Measurements from ENCODE around the gene NBPF11.
"Not testable (repeated sequence)": the region's sequence is repeated elsewhere in the genome, so short reads cannot be mapped to it uniquely, and the experiment has no call there.

NBPF11 gene

DNA sequence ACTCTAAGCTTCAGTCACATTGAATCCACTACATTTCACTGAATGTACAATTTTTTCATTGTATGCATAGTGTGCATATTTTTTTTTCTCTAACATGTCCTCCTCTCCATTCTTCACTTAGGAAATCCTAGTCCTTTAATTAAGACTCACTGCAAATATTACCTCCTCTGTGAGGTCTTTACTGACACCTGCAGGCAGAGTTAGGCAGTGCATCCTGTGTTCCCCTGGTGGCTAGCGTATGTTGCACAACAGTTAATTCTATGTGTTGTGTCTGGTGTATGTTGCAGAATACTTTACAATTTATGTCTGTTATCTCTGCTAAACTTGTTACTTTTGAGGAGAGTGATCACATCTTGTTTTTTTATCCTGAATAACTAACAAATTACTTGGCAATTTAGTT, 70.9 kb downstream of the NBPF11 start:
- no CpG with 5 or more reads among the region's 1 CpG for WGBS (ENCODE audit: insufficient coverage, insufficient read length)
- H3K27me3 ChIP-seq (ENCODE audit: control insufficient read depth, insufficient read depth, low read length); H3K27ac ChIP-seq (ENCODE audit: low read length); H3K4me3 ChIP-seq (ENCODE audit: low read length); H3K4me1 ChIP-seq (ENCODE audit: control insufficient read depth, insufficient read depth, low read length); H3K9me3 ChIP-seq (ENCODE audit: control insufficient read depth, insufficient read depth, low read length); H3K36me3 ChIP-seq (ENCODE audit: control insufficient read depth, insufficient read depth, low read length); DNase-seq (ENCODE audit: low read depth, low spot score): not testable (repeated sequence)

DNA sequence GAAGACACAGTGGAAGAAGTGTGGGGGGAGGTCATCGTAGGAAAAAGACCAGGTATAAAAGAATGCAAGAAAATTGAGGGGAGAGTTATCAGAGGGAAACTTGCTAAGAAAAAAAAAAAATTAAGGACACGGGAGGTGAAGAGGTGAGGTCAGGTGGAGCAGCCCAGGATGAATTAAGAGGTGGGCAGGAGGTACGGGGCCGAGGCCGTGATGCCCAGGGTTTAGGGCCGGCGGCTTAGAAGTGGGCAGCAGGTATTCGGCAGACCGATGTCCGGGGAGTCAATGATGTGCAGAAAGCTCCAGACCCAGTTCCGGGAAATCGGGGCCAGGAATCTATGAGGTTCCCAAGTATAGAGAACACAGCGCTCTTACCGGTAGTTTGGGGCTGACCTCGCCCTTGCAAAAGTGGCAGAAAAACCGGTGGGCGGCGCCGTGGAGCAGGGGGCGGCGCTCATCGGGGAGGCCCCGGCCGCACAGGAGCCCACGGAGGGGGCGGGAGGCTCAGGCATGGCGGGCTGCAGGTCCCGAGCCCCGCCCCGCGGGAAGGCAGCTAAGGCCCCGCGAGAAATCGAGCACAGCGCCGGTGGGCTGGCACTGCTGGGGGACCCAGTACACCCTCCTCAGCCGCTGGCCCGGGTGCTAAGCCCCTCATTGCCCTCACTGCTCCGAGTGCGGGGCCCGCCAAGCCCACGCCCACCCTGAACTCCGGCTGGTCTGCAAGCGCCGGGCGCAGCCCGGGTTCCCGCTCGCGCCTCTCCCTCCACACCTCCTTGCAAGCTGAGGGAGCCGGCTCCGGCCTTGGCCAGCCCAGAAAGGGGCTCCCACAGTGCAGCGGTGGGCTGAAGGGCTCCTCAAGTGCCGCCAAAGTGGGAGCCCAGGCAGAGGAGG, 73.2 kb downstream of the NBPF11 start:
- H3K4me1 ChIP-seq (ENCODE audit: control insufficient read depth, insufficient read depth, low read length); H3K9me3 ChIP-seq (ENCODE audit: control insufficient read depth, insufficient read depth, low read length); H3K36me3 ChIP-seq (ENCODE audit: control insufficient read depth, insufficient read depth, low read length); DNase-seq (ENCODE audit: low read depth, low spot score); H3K27ac ChIP-seq (ENCODE audit: low read length); H3K4me3 ChIP-seq (ENCODE audit: low read length); H3K27me3 ChIP-seq (ENCODE audit: control insufficient read depth, insufficient read depth, low read length): not testable (repeated sequence)
- WGBS (ENCODE audit: insufficient coverage, insufficient read length) = no CpG with 5 or more reads among the region's 54 CpGs

DNA sequence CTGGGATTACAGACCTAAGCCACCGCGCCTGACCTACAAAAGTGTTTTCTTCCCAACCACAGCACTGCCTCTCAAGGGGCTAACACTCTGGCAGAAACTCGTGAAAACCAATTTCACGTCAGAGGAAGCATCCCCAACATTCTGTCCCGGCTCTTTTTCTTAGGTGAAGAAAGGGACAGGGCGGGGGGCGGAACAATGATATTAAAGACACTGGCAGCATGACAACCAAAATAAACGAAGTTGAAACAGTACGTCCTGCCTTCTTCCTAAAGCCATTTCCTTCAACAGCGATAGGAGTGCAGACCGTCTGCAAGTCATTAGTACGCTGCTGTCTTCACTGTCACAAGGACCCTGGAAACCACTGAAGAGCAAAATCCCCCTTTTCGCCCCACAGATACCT, 74.0 kb downstream of the NBPF11 start:
- not testable (repeated sequence) for H3K4me3 ChIP-seq (ENCODE audit: low read length); H3K36me3 ChIP-seq (ENCODE audit: control insufficient read depth, insufficient read depth, low read length)
- WGBS (ENCODE audit: insufficient coverage, insufficient read length) = no CpG with 5 or more reads among the region's 13 CpGs

DNA sequence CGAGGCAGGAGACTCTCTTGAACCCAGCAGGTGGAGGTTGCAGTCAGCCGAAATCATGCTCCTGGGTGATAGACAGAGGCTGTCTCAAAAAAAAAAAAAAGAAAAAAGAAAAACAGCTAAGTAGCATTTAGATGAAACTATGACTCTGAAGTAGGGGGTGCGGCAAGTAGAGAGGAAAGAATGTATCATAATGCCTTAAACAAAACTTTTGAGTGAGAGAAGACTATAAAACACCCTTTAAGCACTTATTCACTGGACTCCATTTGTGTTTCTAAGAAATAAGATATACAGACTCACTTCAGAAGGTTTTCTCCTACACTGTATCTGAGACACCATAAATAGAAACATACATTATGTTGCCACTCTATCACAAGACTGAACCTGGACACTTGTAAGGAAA, 74.6 kb downstream of the NBPF11 start:
- H3K27me3 ChIP-seq (ENCODE audit: control insufficient read depth, insufficient read depth, low read length) = not testable (repeated sequence)

More for the DNA sequence above, 74.0 kb downstream of the NBPF11 start:
- not testable (repeated sequence) for H3K9me3 ChIP-seq (ENCODE audit: control insufficient read depth, insufficient read depth, low read length); DNase-seq (ENCODE audit: low read depth, low spot score); H3K27ac ChIP-seq (ENCODE audit: low read length); H3K4me1 ChIP-seq (ENCODE audit: control insufficient read depth, insufficient read depth, low read length); H3K27me3 ChIP-seq (ENCODE audit: control insufficient read depth, insufficient read depth, low read length)

DNA sequence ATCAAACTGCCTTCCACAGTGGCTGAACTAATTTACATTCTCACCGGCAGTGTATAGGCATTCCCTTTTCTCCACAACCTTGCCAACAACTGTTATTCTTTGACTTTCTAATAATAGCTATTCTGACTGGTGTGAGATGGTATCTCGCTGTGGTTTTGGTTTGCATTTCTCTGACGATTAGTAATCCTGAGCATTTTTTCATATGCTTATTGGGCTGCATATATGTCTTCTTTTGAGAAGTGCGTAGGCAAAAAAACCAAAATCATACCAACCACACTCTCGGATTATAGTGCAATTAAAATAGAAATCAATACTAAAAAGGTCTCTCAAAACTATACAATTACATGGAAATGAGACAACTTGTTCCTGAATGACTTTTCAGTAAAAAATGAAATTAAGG, 78.7 kb downstream of the NBPF11 start:
- not testable (repeated sequence) for H3K36me3 ChIP-seq (ENCODE audit: control insufficient read depth, insufficient read depth, low read length); DNase-seq (ENCODE audit: low read depth, low spot score)
- WGBS (ENCODE audit: insufficient coverage, insufficient read length) = no CpG with 5 or more reads among the region's 5 CpGs

More for the DNA sequence above, 74.6 kb downstream of the NBPF11 start:
- not testable (repeated sequence) for H3K4me3 ChIP-seq (ENCODE audit: low read length); H3K27ac ChIP-seq (ENCODE audit: low read length); H3K36me3 ChIP-seq (ENCODE audit: control insufficient read depth, insufficient read depth, low read length); DNase-seq (ENCODE audit: low read depth, low spot score); H3K4me1 ChIP-seq (ENCODE audit: control insufficient read depth, insufficient read depth, low read length); H3K9me3 ChIP-seq (ENCODE audit: control insufficient read depth, insufficient read depth, low read length)
- WGBS (ENCODE audit: insufficient coverage, insufficient read length) = no CpG with 5 or more reads among the region's 3 CpGs

DNA sequence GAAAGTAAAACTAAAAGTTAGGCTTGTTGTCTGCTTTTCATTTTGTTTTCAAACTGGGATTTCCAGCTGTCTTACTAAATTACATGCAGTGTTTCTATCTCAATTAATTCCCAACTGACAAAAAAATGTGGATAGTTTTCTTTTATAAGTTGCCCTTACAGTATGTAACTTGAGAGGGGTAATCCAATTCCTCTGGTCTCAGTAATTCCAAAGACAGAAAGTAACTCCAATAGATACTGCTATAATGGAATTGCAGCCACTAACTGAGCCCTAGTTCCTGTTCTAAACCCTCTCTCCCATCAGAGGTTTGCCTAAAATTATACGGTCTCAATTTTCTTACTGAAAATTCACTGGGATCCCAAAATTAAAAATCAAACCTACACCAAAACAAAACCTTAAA, 83.5 kb downstream of the NBPF11 start:
- H3K27ac ChIP-seq (ENCODE audit: low read length); H3K9me3 ChIP-seq (ENCODE audit: control insufficient read depth, insufficient read depth, low read length); H3K36me3 ChIP-seq (ENCODE audit: control insufficient read depth, insufficient read depth, low read length); H3K4me3 ChIP-seq (ENCODE audit: low read length); H3K4me1 ChIP-seq (ENCODE audit: control insufficient read depth, insufficient read depth, low read length); DNase-seq (ENCODE audit: low read depth, low spot score); H3K27me3 ChIP-seq (ENCODE audit: control insufficient read depth, insufficient read depth, low read length): not testable (repeated sequence)
- WGBS (ENCODE audit: insufficient coverage, insufficient read length) = no CpG with 5 or more reads among the region's 1 CpG

More for the DNA sequence above, 78.7 kb downstream of the NBPF11 start:
- H3K27ac ChIP-seq (ENCODE audit: low read length); H3K27me3 ChIP-seq (ENCODE audit: control insufficient read depth, insufficient read depth, low read length); H3K4me1 ChIP-seq (ENCODE audit: control insufficient read depth, insufficient read depth, low read length); H3K4me3 ChIP-seq (ENCODE audit: low read length); H3K9me3 ChIP-seq (ENCODE audit: control insufficient read depth, insufficient read depth, low read length): not testable (repeated sequence)

DNA sequence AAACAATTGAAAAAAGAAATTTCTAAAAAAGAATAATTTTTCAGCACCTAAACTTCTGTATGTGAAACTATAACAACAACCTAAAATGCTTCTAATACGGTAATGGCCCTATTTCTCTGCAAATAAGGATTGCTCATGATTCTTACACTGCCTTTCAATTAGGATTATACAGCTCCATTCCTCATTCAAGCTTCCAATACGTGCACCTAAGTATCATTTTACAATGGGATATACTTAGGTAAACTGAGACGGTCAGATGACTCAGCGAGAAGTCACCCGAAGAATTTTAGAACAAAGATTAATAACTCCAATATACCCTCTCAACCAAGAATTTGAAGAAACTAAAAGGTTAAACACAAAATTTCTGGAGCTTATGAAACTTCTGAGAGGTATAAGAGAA, 83.9 kb downstream of the NBPF11 start:
- H3K27ac ChIP-seq (ENCODE audit: low read length); DNase-seq (ENCODE audit: low read depth, low spot score); H3K4me1 ChIP-seq (ENCODE audit: control insufficient read depth, insufficient read depth, low read length); H3K4me3 ChIP-seq (ENCODE audit: low read length); H3K27me3 ChIP-seq (ENCODE audit: control insufficient read depth, insufficient read depth, low read length); H3K9me3 ChIP-seq (ENCODE audit: control insufficient read depth, insufficient read depth, low read length); H3K36me3 ChIP-seq (ENCODE audit: control insufficient read depth, insufficient read depth, low read length): not testable (repeated sequence)
- no CpG with 5 or more reads among the region's 5 CpGs for WGBS (ENCODE audit: insufficient coverage, insufficient read length)

DNA sequence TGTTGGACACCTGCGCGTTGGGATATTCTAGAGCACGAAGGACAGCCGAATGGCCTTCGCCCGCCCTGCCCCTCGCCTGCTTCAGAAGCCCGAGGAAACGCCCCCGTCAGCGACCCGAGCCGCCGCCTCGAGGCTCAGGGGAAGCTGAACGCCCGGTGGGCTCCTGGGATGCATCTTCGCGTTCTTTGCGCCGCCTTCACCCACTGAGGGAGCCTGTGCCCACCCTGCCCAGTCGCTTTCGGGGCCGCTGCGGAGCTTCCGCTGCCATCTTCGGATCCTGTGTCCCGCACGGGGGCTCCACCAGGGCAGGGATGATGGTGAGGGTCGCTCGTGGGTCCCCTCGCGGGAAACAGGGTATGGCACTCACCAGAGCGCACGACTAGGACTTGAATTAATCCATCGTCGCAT, 91.8 kb downstream of the NBPF11 start:
- WGBS (ENCODE audit: insufficient coverage, insufficient read length) = no CpG with 5 or more reads among the region's 37 CpGs
- not testable (repeated sequence) for H3K27me3 ChIP-seq (ENCODE audit: control insufficient read depth, insufficient read depth, low read length); H3K4me3 ChIP-seq (ENCODE audit: low read length)

DNA sequence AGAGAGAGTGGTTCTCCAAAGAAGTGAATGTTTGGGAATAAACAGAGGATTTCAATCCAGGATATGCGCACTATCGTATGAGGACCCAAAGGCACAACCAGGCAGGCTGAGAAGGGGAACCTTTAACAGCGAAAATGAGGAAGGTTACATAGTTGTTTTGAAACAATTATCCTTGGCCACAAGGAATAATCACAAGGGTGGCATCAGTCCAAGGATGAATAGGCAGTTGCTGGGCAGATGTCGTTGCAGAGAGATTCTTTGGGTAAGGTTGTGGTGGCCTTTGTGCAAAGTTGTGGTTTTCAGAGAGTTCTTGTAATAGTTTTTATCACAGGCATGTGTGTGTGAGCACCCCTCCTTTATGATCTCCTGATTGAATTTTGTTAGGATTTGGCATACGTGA, 94.7 kb downstream of the NBPF11 start:
- not testable (repeated sequence) for H3K4me3 ChIP-seq (ENCODE audit: low read length); H3K4me1 ChIP-seq (ENCODE audit: control insufficient read depth, insufficient read depth, low read length); H3K27me3 ChIP-seq (ENCODE audit: control insufficient read depth, insufficient read depth, low read length); H3K36me3 ChIP-seq (ENCODE audit: control insufficient read depth, insufficient read depth, low read length); H3K9me3 ChIP-seq (ENCODE audit: control insufficient read depth, insufficient read depth, low read length); DNase-seq (ENCODE audit: low read depth, low spot score); H3K27ac ChIP-seq (ENCODE audit: low read length)
- WGBS (ENCODE audit: insufficient coverage, insufficient read length) = no CpG with 5 or more reads among the region's 5 CpGs

More for the DNA sequence above, 91.8 kb downstream of the NBPF11 start:
- H3K9me3 ChIP-seq (ENCODE audit: control insufficient read depth, insufficient read depth, low read length); H3K36me3 ChIP-seq (ENCODE audit: control insufficient read depth, insufficient read depth, low read length); H3K4me1 ChIP-seq (ENCODE audit: control insufficient read depth, insufficient read depth, low read length); DNase-seq (ENCODE audit: low read depth, low spot score); H3K27ac ChIP-seq (ENCODE audit: low read length): not testable (repeated sequence)
